ENCODE data around the gene PTRHD1.

GRCh38 chr2:24793761-24794435, 707 bp upstream of the PTRHD1 start:
- TF ChIP-seq EZH2 (IDR thresholded peaks at IDR 0.05; ENCODE audit: low read length, missing control alignments) (no peak), CTCF (conservative IDR thresholded peaks at IDR 0.05 in 1 of 2, IDR thresholded peaks at IDR 0.05 in 1 of 2; ENCODE audit: low read depth in 1 of 2, low read length in 2 of 2) (no peak)
